ENCODE results near the gene VPS13C. TPM values are rescaled to one million over a fixed set of nuclear protein-coding genes. Genes with fewer than 3 reads are reported as not detected.

Gene VPS13C
- total and polyA plus RNA-seq, 2 donors (not counting 3 experiments of a cell fraction or from before 2014, with no cell fraction given), result 10.8 to 60.3 TPM

DNA sequence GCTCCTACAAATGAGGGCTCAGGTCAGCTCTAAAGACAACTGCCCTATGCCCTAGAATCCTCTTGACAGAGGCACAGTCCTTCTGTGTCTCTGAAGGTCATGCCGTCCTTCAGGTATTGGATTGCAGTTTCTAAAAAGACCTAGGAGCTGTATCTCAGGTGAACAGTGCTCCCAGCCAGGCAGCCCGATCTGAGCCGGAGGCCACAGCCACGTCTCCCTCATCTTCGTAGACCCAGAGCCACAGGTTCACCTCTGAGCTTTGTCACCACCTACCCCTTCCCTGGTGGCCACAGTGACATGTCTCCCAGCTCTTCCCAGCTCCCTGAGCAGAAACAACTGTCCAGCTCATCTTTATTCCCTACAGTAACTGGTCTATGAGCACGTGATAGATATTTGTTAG is 228.0 kb downstream of the VPS13C start:
- Histone ChIP-seq H3K27me3 (ENCODE audit: control insufficient read depth in 2 of 2, insufficient read depth in 2 of 2, low read length in 2 of 2) (peaks cover 4 to 7% of the 10 kb centered on the region in 2 experiments), H3K4me3 (replicated peaks in 1 of 3; ENCODE audit: insufficient read depth in 1 of 3, low read depth in 1 of 3, low read length in 3 of 3) (no peak overlapping the region), H3K36me3 (ENCODE audit: control insufficient read depth in 2 of 2, extremely low read depth in 1 of 2, insufficient read depth in 2 of 2, low read length in 2 of 2) (no peaks in the 10 kb centered on the region), H3K27ac (ENCODE audit: insufficient read depth, low read depth, low read length) (no peak overlapping the region), H4K20me1 (replicated peaks; ENCODE audit: control insufficient read depth, extremely low read depth, insufficient read depth, low read length) (no peaks in the 10 kb centered on the region), H3K9ac (replicated peaks; ENCODE audit: extremely low read depth, insufficient read depth, low read length) (no peak overlapping the region), H2AFZ (ENCODE audit: low read depth, low read length) (no peak overlapping the region), H3K79me2 (ENCODE audit: control insufficient read depth, insufficient read depth, low read length) (no peaks in the 10 kb centered on the region), H3K4me1 (ENCODE audit: control insufficient read depth, extremely low read depth, insufficient read depth, low read length) (no peaks in the 10 kb centered on the region), H3K4me2 (ENCODE audit: insufficient read depth, low read length) (no peak overlapping the region), H3K9me1 (replicated peaks; ENCODE audit: control insufficient read depth, extremely low read depth, insufficient read depth, low read length) (no peaks in the 10 kb centered on the region), H3K9me3 (replicated peaks; ENCODE audit: control insufficient read depth, insufficient read depth, low read length) (no peaks in the 10 kb centered on the region)
- BruUV-seq (replicated peaks), result no TSS peak
- ChIA-PET POLR2A (no interaction called here), CTCF (interaction anchor here (0.8 to 6.8 kb wide), 7 partner anchors 28 to 1247 kb away, joined by 3 to 430 read pairs (median 4); no protein-coding TSS in a partner anchor)
- intact Hi-C loops (cut with micrococcal nuclease) (loop anchor here (10.0 kb wide), 1 partner anchor 917 kb away; no protein-coding TSS in a partner anchor), dilution Hi-C loops (cut with MboI; ENCODE audit: extremely low pct_ligation_motif_present, low sequenced_read_pairs) (no loop called here)
- TF ChIP-seq POLR2A (IDR thresholded peaks at IDR 0.05; ENCODE audit: low read depth, low read length), result no peak
- no peak for TF ChIP-seq POLR2AphosphoS5 (IDR thresholded peaks at IDR 0.05; ENCODE audit: insufficient read depth, low read depth, low read length)
- TF ChIP-seq, protein P1, sequence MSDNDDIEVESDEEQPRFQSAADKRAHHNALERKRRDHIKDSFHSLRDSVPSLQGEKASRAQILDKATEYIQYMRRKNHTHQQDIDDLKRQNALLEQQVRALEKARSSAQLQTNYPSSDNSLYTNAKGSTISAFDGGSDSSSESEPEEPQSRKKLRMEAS (IDR thresholded peaks at IDR 0.05; ENCODE audit: insufficient read depth, insufficient read length), result no peak
- TF ChIP-seq, protein P2, sequence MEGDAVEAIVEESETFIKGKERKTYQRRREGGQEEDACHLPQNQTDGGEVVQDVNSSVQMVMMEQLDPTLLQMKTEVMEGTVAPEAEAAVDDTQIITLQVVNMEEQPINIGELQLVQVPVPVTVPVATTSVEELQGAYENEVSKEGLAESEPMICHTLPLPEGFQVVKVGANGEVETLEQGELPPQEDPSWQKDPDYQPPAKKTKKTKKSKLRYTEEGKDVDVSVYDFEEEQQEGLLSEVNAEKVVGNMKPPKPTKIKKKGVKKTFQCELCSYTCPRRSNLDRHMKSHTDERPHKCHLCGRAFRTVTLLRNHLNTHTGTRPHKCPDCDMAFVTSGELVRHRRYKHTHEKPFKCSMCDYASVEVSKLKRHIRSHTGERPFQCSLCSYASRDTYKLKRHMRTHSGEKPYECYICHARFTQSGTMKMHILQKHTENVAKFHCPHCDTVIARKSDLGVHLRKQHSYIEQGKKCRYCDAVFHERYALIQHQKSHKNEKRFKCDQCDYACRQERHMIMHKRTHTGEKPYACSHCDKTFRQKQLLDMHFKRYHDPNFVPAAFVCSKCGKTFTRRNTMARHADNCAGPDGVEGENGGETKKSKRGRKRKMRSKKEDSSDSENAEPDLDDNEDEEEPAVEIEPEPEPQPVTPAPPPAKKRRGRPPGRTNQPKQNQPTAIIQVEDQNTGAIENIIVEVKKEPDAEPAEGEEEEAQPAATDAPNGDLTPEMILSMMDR (IDR thresholded peaks at IDR 0.05; ENCODE audit: extremely low read depth in 1 of 2, insufficient read depth in 1 of 2, low read depth in 1 of 2, low read length in 2 of 2), result no peak
- TF ChIP-seq MYC (IDR thresholded peaks at IDR 0.05; ENCODE audit: low read depth, low read length), result no peak
- TF ChIP-seq GATA2 (IDR thresholded peaks at IDR 0.05; ENCODE audit: insufficient read depth, insufficient read length, low read depth, low read length), result no peak
- no peak for TF ChIP-seq FOS (IDR thresholded peaks at IDR 0.05; ENCODE audit: borderline replicate concordance, insufficient read depth, low read length)
- no peak for TF ChIP-seq JUN (IDR thresholded peaks at IDR 0.05; ENCODE audit: borderline replicate concordance, insufficient read depth, insufficient read length, low read depth)
- no peak for TF ChIP-seq EZH2 (IDR thresholded peaks at IDR 0.05; ENCODE audit: borderline replicate concordance, low read depth, low read length, severe bottlenecking)
- DNase-seq (ENCODE audit: low read depth, low spot score) (no peak), FAIRE-seq (no peak)

All from endothelial cell of umbilical vein (primary cell).